Astrocyte of the spinal cord (primary cell): ENCODE results near the gene RFNG.
A peak's percentile ranks its signal among the peaks of the same experiment; 100 is the strongest.

Experiments used
- DNase-seq: peaks from one replicate; pipeline ENCODE4 v3.0.0; 2011; ENCODE audit warnings: low read depth, low spot score
- H3K4me3 ChIP-seq: 2 replicates; pipeline ENCODE4 v1.5.1; 2011; ENCODE audit warnings: low read depth, mild to moderate bottlenecking, low read length, moderate library complexity
- CTCF ChIP-seq: IDR thresholded peaks from 2 replicates; pipeline ENCODE4 v1.5.1; 2012; ENCODE audit warnings: low read depth, mild to moderate bottlenecking, low read length, inconsistent platforms
- in situ Hi-C: cut with HindIII; loops from 2 replicates; pipeline ENCODE4 v1.10.0; 2017; ENCODE audit warnings: low sequenced_read_pairs

Gene RFNG

DNA sequence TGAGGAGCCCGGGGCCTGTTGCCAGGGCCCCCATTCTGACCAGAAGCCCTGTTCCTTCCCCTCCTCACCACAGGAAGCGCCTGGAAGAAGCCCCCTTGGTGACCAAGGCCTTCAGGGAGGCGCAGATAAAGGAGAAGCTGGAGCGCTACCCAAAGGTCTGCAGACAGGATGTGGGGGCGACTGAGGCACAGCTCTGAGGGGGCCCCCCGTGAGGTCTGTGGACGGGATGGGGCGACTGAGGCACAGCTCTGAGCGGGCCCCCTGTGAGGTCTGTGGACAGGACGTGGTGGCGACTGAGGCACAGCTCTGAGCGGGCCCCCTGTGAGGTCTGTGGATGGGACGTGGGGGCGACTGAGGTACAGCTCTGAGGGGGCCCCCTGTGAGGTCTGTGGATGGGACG, 42.2 kb downstream of the RFNG start:
- in situ Hi-C loops: no loop called here
- no peak for TF ChIP-seq CTCF
- DNase-seq: no peak
- H3K4me3 ChIP-seq: no peak overlapping the region

DNA sequence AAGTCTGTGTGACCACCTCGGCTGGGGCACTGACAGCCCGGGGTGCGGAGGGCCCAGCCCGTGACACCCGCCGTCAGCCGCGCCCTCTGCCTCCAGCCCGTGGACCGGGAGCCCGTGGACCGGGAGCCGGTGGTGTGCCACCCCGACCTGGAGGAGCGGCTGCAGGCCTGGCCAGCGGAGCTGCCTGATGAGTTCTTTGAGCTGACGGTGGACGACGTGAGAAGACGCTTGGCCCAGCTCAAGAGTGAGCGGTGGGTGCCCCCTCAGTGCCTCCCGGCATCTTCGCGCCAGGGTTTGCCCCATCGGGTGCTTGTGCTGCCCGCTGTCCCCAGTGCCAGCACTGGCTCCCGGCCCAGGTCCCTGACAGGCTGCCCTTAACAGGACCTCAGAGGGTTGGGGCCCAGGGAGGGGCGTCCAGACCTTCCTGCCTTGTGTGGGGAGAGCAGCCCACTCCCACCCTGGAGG, 42.6 kb downstream of the RFNG start:
- H3K4me3 ChIP-seq: no peak overlapping the region
- no peak for DNase-seq
- TF ChIP-seq CTCF: no peak
- in situ Hi-C loops: no loop called here

GRCh38 chr17:82008258-82008940, 43.2 kb downstream of the RFNG start:
- in situ Hi-C loops: no loop called here
- no peak overlapping the region for H3K4me3 ChIP-seq

DNA sequence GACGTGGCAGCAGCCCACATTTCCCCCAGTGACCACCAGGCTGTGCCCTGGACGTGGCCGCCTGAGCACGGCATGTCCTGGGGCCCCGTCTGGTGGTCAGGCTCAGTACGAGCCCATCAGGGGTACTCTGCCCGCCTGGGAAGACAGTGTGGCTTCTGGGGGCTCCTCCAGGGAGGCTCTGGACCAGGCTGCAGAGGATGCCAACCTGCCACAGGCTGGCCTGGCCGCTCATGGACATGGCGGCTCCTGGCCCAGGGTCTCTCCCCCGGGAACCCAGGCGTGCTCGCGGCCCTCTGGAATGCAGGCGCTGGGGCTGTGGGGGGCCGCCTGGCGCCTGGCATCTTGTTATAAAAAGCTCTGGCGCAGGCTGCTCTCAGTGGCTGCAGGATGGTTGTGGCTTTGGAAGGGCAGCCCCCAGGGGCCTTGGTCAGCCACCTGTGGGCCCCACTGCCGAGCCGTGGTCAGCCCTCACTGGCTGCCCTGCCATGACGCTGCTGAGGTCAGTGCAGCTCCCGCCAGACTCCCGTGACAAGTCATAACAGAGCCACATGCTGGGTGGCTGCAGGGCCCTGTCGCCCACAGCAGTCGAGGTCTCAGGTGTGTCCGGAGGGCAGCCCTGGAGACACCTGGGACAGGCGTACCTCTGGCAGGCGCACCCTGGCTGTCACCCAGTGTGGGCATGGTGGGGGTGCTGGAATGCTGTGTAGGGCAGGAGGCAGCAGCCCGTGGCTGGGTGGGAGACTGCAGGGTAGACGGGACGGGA, 43.9 kb downstream of the RFNG start:
- peak; percentile 30 for DNase-seq
- TF ChIP-seq CTCF: peak; percentile 30
- no peak overlapping the region for H3K4me3 ChIP-seq
- in situ Hi-C loops: no loop called here

More at GRCh38 chr17:82008258-82008940, 43.2 kb downstream of the RFNG start:
- TF ChIP-seq CTCF: no peak
- no peak for DNase-seq

GRCh38 chr17:82007228-82007494, 44.5 kb downstream of the RFNG start:
- no peak overlapping the region for H3K4me3 ChIP-seq
- no peak for TF ChIP-seq CTCF
- DNase-seq: no peak
- in situ Hi-C loops: no loop called here

DNA sequence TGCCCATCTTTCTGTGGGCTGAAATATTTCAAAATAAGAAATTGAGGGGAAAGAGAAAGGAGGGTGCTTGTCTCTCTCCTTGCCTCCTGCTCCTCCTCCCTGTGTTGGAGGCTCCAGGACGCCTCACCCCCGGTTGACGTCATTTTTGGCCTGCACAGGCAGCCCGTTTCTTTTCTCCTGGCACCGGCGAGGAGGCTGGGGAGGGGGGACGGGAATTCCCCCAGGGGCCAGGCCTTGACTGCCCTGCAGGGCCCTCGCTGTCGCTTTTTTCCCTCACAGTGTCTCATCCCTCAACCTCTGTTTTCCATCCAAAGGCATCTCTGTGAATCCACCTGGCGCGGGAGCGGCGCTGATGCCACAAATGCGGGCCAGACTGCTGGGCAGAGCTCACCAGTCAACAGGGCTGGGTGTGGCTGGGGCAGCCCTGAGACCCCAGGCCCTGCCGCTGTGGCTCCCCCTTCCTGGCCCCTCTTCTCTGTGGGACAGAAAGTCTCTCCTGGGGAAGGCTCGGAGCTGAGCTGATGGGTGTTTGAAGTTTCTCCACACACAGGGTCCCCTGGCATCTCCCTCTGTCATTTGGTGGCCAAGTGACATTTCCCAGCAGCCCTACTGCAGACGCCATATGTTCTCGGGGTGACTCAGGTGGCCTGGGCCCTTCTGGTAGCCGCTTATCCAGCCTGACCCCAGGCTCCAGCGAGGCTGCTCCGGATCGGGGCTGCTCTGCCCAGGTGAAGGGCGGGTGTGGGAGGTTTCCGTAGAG, 45.0 kb downstream of the RFNG start:
- peak; percentile 29 for DNase-seq
- in situ Hi-C loops: no loop called here
- no peak for TF ChIP-seq CTCF

More for the DNA sequence above, 45.0 kb downstream of the RFNG start:
- H3K4me3 ChIP-seq: no peak overlapping the region
